HCT116 (cell line): Measurements from ENCODE around the gene CCDC92B. TPM values are rescaled to one million over a fixed set of nuclear protein-coding genes. Genes with fewer than 3 reads are reported as not detected.

ENCODE experiments used
- ATAC-seq: fragments of 200-7000 bp; cut with Tn5 transposase; 2 replicates; pipeline ENCODE4 v1.9.1; 2020; ENCODE audit warnings: mild to moderate bottlenecking, moderate library complexity
- BruUV-seq: library from RNA; stranded (reverse); fragments of 400-500 nt; replicated peaks from 2 replicates; lab custom pipeline; 2021; lab: Mats Ljungman, UMichigan
- CTCF ChIA-PET: fragments of 300-600 bp; sonication (Branson Sonifier 250); formaldehyde crosslinking; loops from one replicate; lab custom pipeline; 2021; ENCODE audit warnings: antibody characterized with exemption; lab: Charles Lee
- POLR2A ChIA-PET: fragments of 300-600, 350-600 bp; sonication (Branson Sonifier 250); formaldehyde crosslinking; loops from one replicate; lab custom pipeline; 2021; ENCODE audit warnings: antibody characterized with exemption; lab: Charles Lee
- RAD21 ChIA-PET, 2 experiments: fragments of 300-600 bp; sonication (Branson Sonifier 250); formaldehyde crosslinking; loops; one replicate each; lab custom pipeline; 2023; ENCODE audit warnings: low total read pairs in 2 of 2; ENCODE audit not compliant: uncharacterized antibody in 2 of 2, unreplicated experiment in 2 of 2, low non-redundant PET in 1 of 2; lab: Charles Lee
- DNase-seq: peaks from one replicate; pipeline ENCODE4 v3.0.0-alpha.2; 2010; ENCODE audit warnings: low read depth, low spot score
- H2AFZ ChIP-seq: fragments of 200-600 bp; shearing (Covaris generic), sonication (generic); 2 replicates; pipeline ENCODE4 v1.6.1; 2017; ENCODE audit warnings: low read depth, mixed run types, mixed read lengths, antibody characterized with exemption, low read length; ENCODE audit not compliant: poor library complexity, severe bottlenecking
- H3K27ac ChIP-seq: 2 replicates; pipeline ENCODE4 v1.5.1; 2012; ENCODE audit warnings: low read depth, low read length
- H3K27me3 ChIP-seq: fragments of 200-600 bp; sonication (generic); 2 replicates; pipeline ENCODE4 v1.6.1; 2016; ENCODE audit warnings: mixed run types, low read length, mixed read lengths; ENCODE audit not compliant: insufficient read depth
- H3K36me3 ChIP-seq, 2 experiments: fragments of 200-500 bp in 1 of 2; fragments of 200-600 bp in 1 of 2; sonication (Bioruptor generic) in 1 of 2; sonication (generic) in 1 of 2; 2 replicates each; pipeline versions ENCODE4 v1.5.1 to v1.6.1; 2014 to 2016; ENCODE audit warnings: low read length in 2 of 2, inconsistent platforms in 1 of 2, mixed read lengths in 1 of 2, mixed run types in 1 of 2; ENCODE audit not compliant: insufficient read depth in 2 of 2, control insufficient read depth in 1 of 2
- H3K4me1 ChIP-seq, 2 experiments: fragments of 200-600 bp in 1 of 2; sonication (generic) in 1 of 2; 2 replicates each; pipeline versions ENCODE4 v1.5.1 to v1.6.1; 2012 to 2017; ENCODE audit warnings: low read length in 2 of 2, inconsistent platforms in 1 of 2, mild to moderate bottlenecking in 1 of 2, mixed read lengths in 1 of 2, mixed run types in 1 of 2, moderate library complexity in 1 of 2; ENCODE audit not compliant: insufficient read depth in 2 of 2, control insufficient read depth in 1 of 2
- H3K4me2 ChIP-seq: fragments of 200-600 bp; sonication (generic); 2 replicates; pipeline ENCODE4 v1.6.1; 2017; ENCODE audit warnings: mixed run types, low read length, mixed read lengths
- H3K4me3 ChIP-seq, 2 experiments: fragments of 200-600 bp in 1 of 2; sonication (generic) in 1 of 2; replicated peaks in 1 of 2; 2 replicates each; pipeline ENCODE4 v1.5.1; 2011 to 2016; ENCODE audit warnings: low read length in 2 of 2, control low read depth in 1 of 2, low read depth in 1 of 2, mild to moderate bottlenecking in 1 of 2, mixed read lengths in 1 of 2, mixed run types in 1 of 2
- H3K79me2 ChIP-seq: fragments of 200-600 bp; sonication (generic); 2 replicates; pipeline ENCODE4 v1.6.1; 2017; ENCODE audit warnings: mild to moderate bottlenecking, mixed run types, low read length, moderate library complexity, mixed read lengths; ENCODE audit not compliant: insufficient read depth
- H3K9ac ChIP-seq: fragments of 200-600 bp; sonication (generic); 2 replicates; pipeline ENCODE4 v1.6.1; 2016; ENCODE audit warnings: low read length, mixed read lengths
- H3K9me2 ChIP-seq: fragments of 200-600 bp; sonication (generic), shearing (Covaris generic); 2 replicates; pipeline ENCODE4 v1.6.1; 2017; ENCODE audit warnings: mixed run types, mild to moderate bottlenecking, moderate library complexity; ENCODE audit not compliant: insufficient read depth
- H3K9me3 ChIP-seq, 2 experiments: fragments of 200-500 bp in 1 of 2; fragments of 200-600 bp in 1 of 2; sonication (Bioruptor generic) in 1 of 2; sonication (generic) in 1 of 2; 2 replicates each; pipeline ENCODE4 v1.6.1; 2014 to 2017; ENCODE audit warnings: low read length in 2 of 2, mixed read lengths in 2 of 2, inconsistent platforms in 1 of 2, low read depth in 1 of 2, mild to moderate bottlenecking in 1 of 2, mixed run types in 1 of 2, moderate library complexity in 1 of 2; ENCODE audit not compliant: control insufficient read depth in 1 of 2, insufficient read depth in 1 of 2
- H4K20me1 ChIP-seq: fragments of 200-600 bp; sonication (generic), shearing (Covaris generic); 2 replicates; pipeline ENCODE4 v1.6.1; 2017; ENCODE audit warnings: mixed run types, mild to moderate bottlenecking, moderate library complexity; ENCODE audit not compliant: insufficient read depth
- CBX3 ChIP-seq: IDR thresholded peaks from 2 replicates; pipeline ENCODE4 v1.6.1; 2012; ENCODE audit warnings: low read depth
- CTCF ChIP-seq, 3 experiments: fragments of 200-600 bp in 1 of 3; sonication (generic) in 1 of 3; IDR thresholded peaks in 2 of 3; conservative IDR thresholded peaks in 1 of 3; 2 replicates each; pipeline ENCODE4 v1.5.1; 2012 to 2017; ENCODE audit warnings: low read depth in 2 of 3, low read length in 2 of 3, antibody characterized with exemption in 1 of 3, borderline replicate concordance in 1 of 3, control low read depth in 1 of 3, mild to moderate bottlenecking in 1 of 3, mixed read lengths in 1 of 3, mixed run types in 1 of 3, moderate library complexity in 1 of 3; ENCODE audit not compliant: insufficient read depth in 1 of 3
- ELF1 ChIP-seq: IDR thresholded peaks from 2 replicates; pipeline ENCODE4 v1.6.1; 2012; ENCODE audit warnings: low read depth, borderline replicate concordance
- EZH2 ChIP-seq: fragments of 200-600 bp; sonication (generic); IDR thresholded peaks from 2 replicates; pipeline ENCODE4 v1.6.1; 2017; ENCODE audit warnings: antibody characterized with exemption, mixed run types
- EZH2phosphoT487 ChIP-seq: fragments of 200-600 bp; IDR thresholded peaks from 2 replicates; pipeline ENCODE4 v1.6.1; 2018; ENCODE audit warnings: antibody characterized with exemption, borderline replicate concordance
- FOSL1 ChIP-seq: IDR thresholded peaks from 2 replicates; pipeline ENCODE4 v1.6.1; 2012; ENCODE audit warnings: low read depth
- POLR2AphosphoS5 ChIP-seq: IDR thresholded peaks from 2 replicates; pipeline ENCODE4 v1.6.1; 2011; ENCODE audit warnings: mild to moderate bottlenecking, low read depth, low read length, moderate library complexity
- RAD21 ChIP-seq: IDR thresholded peaks from 2 replicates; pipeline ENCODE4 v1.6.1; 2012; ENCODE audit warnings: low read depth, mild to moderate bottlenecking
- SIN3A ChIP-seq: IDR thresholded peaks from 2 replicates; pipeline ENCODE4 v1.6.1; 2012; ENCODE audit warnings: low read depth
- SP1 ChIP-seq: IDR thresholded peaks from 2 replicates; pipeline ENCODE4 v1.6.1; 2012; ENCODE audit warnings: low read depth
- SRF ChIP-seq: IDR thresholded peaks from 2 replicates; pipeline ENCODE4 v1.6.1; 2012; ENCODE audit warnings: low read depth
- TCF7L2 ChIP-seq: IDR thresholded peaks from 2 replicates; pipeline ENCODE4 v1.7.0; 2011; ENCODE audit warnings: borderline replicate concordance, inconsistent platforms; ENCODE audit not compliant: insufficient read depth, insufficient read length; ENCODE audit errors: extremely low read depth
- ZBTB33 ChIP-seq: IDR thresholded peaks from 2 replicates; pipeline ENCODE4 v1.6.1; 2011; ENCODE audit warnings: mild to moderate bottlenecking, low read length, moderate library complexity; ENCODE audit not compliant: insufficient replicate concordance; ENCODE audit errors: extremely low read depth
- ZNF274 ChIP-seq: fragments of 200-500 bp; sonication (Bioruptor generic); IDR thresholded peaks from 2 replicates; pipeline ENCODE4 v1.6.1; 2014; ENCODE audit warnings: mild to moderate bottlenecking, low read depth, low read length, inconsistent platforms
- intact Hi-C: fragments of 100-400 bp; cut with micrococcal nuclease; formaldehyde crosslinking; loops from 2 replicates; pipeline ENCODE4 v1.10.0; 2022
- total RNA-seq: library from RNA; stranded (reverse); gene quantifications from one replicate; pipeline ENCODE4 v1.2.1, GENCODE V29; 2021; ENCODE audit not compliant: unreplicated experiment

Gene CCDC92B
- total RNA-seq, 1 experiment from 2014 or later: 0.17 TPM

GRCh38 chr17:2705263-2705662, 44.2 kb downstream of the CCDC92B start:
- Histone ChIP-seq H3K27me3 (no peaks in the 10 kb centered on the region), H3K9me3 (no peaks in the 10 kb centered on the region), H3K9ac (no peak overlapping the region; the same call in 1 of the 2 replicates), H3K79me2 (peaks cover 74% of the 10 kb centered on the region)
- ChIA-PET CTCF (no interaction called here), RAD21 (no interaction called here)
- no peak for DNase-seq
- TF ChIP-seq CTCF (IDR thresholded peaks at IDR 0.05 in 2 of 3, conservative IDR thresholded peaks at IDR 0.05 in 1 of 3; ENCODE audit: borderline replicate concordance in 1 of 3, insufficient read depth in 1 of 3, low read depth in 2 of 3, low read length in 2 of 3): no peak
- TF ChIP-seq, all 23 proteins: peak for 0
- no TSS peak for BruUV-seq
- intact Hi-C loops: no loop called here
- H3K9me2 ChIP-seq: no peaks in the 10 kb centered on the region
- peaks cover 18 to 27% of the 10 kb centered on the region in 2 experiments for H3K4me1 ChIP-seq
- ATAC-seq: no peak
- H3K36me3 ChIP-seq: peaks cover 14 to 42% of the 10 kb centered on the region in 2 experiments
- no peak overlapping the region for H3K4me2 ChIP-seq
- POLR2A ChIA-PET: no interaction called here
- H4K20me1 ChIP-seq: peaks cover 17% of the 10 kb centered on the region; the same call in 1 of the 2 replicates
- H2AFZ ChIP-seq: no peak overlapping the region
- H3K4me3 ChIP-seq: no peak overlapping the region
- no peak overlapping the region; the same call in 1 of the 2 replicates for H3K27ac ChIP-seq

- Histone ChIP-seq H3K4me1 (peaks cover 18 to 23% of the 10 kb centered on the region in 2 experiments), H3K4me2 (no peak overlapping the region)
- RAD21 ChIA-PET: no interaction called here
- TF ChIP-seq FOSL1 (no peak), TCF7L2 (no peak), ELF1 (no peak), SRF (no peak), POLR2AphosphoS5 (no peak), RAD21 (no peak), EZH2 (no peak), CTCF (IDR thresholded peaks at IDR 0.05 in 2 of 3, conservative IDR thresholded peaks at IDR 0.05 in 1 of 3; ENCODE audit: borderline replicate concordance in 1 of 3, insufficient read depth in 1 of 3, low read depth in 2 of 3, low read length in 2 of 3) (no peak), SP1 (no peak), EZH2phosphoT487 (no peak), ZNF274 (no peak), ZBTB33 (no peak), CBX3 (no peak), SIN3A (no peak)
- TF ChIP-seq, all 23 proteins: peak for 0
- POLR2A ChIA-PET: no interaction called here
- CTCF ChIA-PET: no interaction called here
- H3K79me2 ChIP-seq: peaks cover 70% of the 10 kb centered on the region
- H3K4me3 ChIP-seq: no peak overlapping the region
- H3K27me3 ChIP-seq: no peaks in the 10 kb centered on the region
- DNase-seq (no peak), ATAC-seq (no peak)
- intact Hi-C loops: no loop called here
- BruUV-seq: no TSS peak
- H3K9ac ChIP-seq: no peak overlapping the region
- peaks cover 14 to 46% of the 10 kb centered on the region in 2 experiments for H3K36me3 ChIP-seq
- H4K20me1 ChIP-seq: peaks cover 17% of the 10 kb centered on the region; the same call in 1 of the 2 replicates
- no peak overlapping the region; the same call in 1 of the 2 replicates for H3K27ac ChIP-seq
- H3K9me2 ChIP-seq: no peaks in the 10 kb centered on the region
- H2AFZ ChIP-seq: no peak overlapping the region
- H3K9me3 ChIP-seq: no peaks in the 10 kb centered on the region
Measured at GRCh38 chr17:2704890-2705248, 44.6 kb downstream of the CCDC92B start.
